ENCODE data around the gene RHO. TPM values are rescaled to one million over a fixed set of nuclear protein-coding genes. Genes with fewer than 3 reads are reported as not detected.

RHO gene
- total RNA-seq, 2 donors from 2014 or later, result not detected

DNA sequence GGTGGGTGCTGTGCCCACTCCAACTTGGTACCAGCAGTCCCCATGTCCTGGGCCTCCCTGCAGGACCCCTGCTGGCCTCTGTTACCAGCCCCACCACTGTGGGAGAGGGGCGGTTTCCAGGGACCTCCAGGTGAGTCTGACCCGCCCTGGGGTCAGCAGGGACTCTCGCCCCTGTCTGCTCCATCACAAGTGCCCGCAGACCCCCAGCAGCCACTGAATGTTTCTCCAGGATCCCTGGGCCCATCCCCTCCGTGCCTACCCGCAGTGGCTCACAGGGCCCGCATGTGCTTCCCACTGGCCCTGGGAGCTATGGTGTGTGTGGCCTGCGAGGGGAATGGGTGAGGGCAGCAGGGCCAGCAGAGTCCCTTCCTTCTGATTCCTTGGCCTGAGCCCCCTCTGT is 9.9 kb upstream of the RHO start:
- TF ChIP-seq, protein P1, sequence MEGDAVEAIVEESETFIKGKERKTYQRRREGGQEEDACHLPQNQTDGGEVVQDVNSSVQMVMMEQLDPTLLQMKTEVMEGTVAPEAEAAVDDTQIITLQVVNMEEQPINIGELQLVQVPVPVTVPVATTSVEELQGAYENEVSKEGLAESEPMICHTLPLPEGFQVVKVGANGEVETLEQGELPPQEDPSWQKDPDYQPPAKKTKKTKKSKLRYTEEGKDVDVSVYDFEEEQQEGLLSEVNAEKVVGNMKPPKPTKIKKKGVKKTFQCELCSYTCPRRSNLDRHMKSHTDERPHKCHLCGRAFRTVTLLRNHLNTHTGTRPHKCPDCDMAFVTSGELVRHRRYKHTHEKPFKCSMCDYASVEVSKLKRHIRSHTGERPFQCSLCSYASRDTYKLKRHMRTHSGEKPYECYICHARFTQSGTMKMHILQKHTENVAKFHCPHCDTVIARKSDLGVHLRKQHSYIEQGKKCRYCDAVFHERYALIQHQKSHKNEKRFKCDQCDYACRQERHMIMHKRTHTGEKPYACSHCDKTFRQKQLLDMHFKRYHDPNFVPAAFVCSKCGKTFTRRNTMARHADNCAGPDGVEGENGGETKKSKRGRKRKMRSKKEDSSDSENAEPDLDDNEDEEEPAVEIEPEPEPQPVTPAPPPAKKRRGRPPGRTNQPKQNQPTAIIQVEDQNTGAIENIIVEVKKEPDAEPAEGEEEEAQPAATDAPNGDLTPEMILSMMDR (IDR thresholded peaks at IDR 0.05), result no peak
- no peaks in the 10 kb centered on the region for H3K9me3 ChIP-seq
- no peaks in the 10 kb centered on the region for H3K4me1 ChIP-seq
- DNase-seq, result no peak
- H3K36me3 ChIP-seq, result no peaks in the 10 kb centered on the region
- intact Hi-C loops (cut with DNase I), result no loop called here
- H3K4me3 ChIP-seq, result no peak overlapping the region
- H3K9ac ChIP-seq (ENCODE audit: low read depth in 2 of 2, low read length in 2 of 2), result no peak overlapping the region
- no peak overlapping the region for H3K27ac ChIP-seq
- H3K27me3 ChIP-seq, result no peaks in the 10 kb centered on the region

DNA sequence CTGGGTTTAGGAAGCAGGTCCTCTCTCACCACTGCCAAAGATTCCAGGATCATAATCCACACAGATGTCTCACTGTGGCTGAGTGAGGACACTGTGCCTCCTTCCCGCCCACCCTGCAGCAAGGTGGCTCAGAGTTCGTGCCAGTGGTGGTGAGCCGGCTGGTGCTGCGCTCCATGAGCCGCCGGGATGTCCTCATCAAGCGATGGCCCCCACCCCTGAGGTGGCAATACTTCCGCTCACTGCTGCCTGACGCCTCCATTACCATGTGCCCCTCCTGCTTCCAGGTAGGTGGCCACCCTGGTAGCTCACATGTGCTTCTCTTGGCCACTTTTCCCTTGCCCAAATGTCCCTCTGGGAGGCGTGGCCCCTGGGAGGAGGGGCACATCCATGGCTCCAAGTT is 9.0 kb upstream of the RHO start:
- Histone ChIP-seq H3K27ac (no peak overlapping the region), H3K4me1 (no peaks in the 10 kb centered on the region), H3K4me3 (no peak overlapping the region), H3K36me3 (no peaks in the 10 kb centered on the region), H3K27me3 (no peaks in the 10 kb centered on the region), H3K9ac (ENCODE audit: low read depth in 2 of 2, low read length in 2 of 2) (no peak overlapping the region), H3K9me3 (no peaks in the 10 kb centered on the region)
- intact Hi-C loops (cut with DNase I), result no loop called here
- TF ChIP-seq, protein P1 (IDR thresholded peaks at IDR 0.05), result no peak
- no peak for DNase-seq

DNA sequence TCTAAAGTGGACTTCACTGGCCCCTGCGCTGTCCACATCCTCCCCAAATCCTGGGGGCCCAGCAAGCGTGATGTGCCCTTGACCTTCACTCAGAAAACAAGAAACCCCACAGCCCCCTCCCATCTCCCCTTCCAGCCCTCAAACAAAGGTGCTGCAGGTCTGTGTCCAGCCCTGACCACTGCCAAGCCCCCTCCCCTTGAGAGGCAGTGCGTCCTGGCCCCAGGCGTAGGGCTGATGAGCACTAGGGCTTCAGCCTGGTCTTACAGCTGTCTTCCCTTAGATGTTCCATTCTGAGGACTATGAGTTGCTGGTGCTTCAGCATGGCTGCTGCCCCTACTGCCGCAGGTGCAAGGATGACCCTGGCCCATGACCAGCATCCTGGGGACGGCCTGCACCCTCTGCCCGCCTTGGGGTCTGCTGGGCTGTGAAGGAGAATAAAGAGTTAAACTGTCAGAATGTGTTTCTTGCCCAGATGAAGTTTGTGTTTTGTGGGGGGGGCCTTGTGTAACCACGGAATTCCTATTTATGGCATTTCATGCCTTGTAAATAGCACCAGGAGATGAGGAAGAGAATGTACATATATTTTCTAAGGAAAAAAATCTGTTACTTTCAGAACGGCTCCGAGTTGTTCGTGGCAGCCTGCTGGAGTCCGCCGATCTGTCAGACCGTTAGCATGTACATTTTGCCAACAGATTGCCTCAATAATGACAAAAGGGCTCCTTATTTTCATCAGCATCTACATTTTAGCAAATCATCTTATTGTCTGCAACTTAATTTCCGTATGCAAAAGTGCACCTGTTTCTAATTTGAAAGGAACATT is 8.3 kb upstream of the RHO start:
- H3K36me3 ChIP-seq, result no peaks in the 10 kb centered on the region
- intact Hi-C loops (cut with DNase I), result no loop called here
- no peak overlapping the region for H3K9ac ChIP-seq (ENCODE audit: low read depth in 2 of 2, low read length in 2 of 2)
- no peaks in the 10 kb centered on the region for H3K27me3 ChIP-seq
- no peak overlapping the region for H3K27ac ChIP-seq
- TF ChIP-seq, protein P1 (IDR thresholded peaks at IDR 0.05), result no peak
- no peaks in the 10 kb centered on the region for H3K4me1 ChIP-seq
- H3K9me3 ChIP-seq, result no peaks in the 10 kb centered on the region
- no peak for DNase-seq
- H3K4me3 ChIP-seq, result no peak overlapping the region

DNA sequence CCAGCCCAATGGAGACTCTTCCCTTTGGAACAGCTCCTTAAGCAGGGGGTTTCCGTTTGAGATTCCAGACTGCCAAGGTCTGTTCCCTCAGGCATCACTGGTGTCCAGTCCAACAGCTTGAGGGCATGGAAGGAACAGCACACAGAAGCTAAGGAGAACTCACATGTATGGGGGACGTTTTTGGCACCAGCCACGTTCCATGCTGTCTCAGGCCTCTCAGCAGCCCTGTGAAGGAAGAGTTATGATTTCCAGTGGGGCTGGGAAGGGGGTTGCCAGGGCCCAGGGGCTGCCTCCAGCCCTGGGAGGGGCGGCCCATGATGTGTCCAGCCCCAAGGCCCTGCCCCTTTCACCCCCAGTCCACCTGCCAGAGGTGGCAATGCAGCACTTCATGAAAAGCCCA is 7.5 kb upstream of the RHO start:
- H3K36me3 ChIP-seq, result no peaks in the 10 kb centered on the region
- H3K4me1 ChIP-seq, result no peaks in the 10 kb centered on the region
- no peaks in the 10 kb centered on the region for H3K27me3 ChIP-seq
- no peak overlapping the region for H3K9ac ChIP-seq (ENCODE audit: low read depth in 2 of 2, low read length in 2 of 2)
- no peak for DNase-seq
- no peaks in the 10 kb centered on the region for H3K9me3 ChIP-seq
- intact Hi-C loops (cut with DNase I), result no loop called here
- no peak overlapping the region for H3K4me3 ChIP-seq
- no peak overlapping the region for H3K27ac ChIP-seq
- TF ChIP-seq, protein P1 (IDR thresholded peaks at IDR 0.05), result no peak

DNA sequence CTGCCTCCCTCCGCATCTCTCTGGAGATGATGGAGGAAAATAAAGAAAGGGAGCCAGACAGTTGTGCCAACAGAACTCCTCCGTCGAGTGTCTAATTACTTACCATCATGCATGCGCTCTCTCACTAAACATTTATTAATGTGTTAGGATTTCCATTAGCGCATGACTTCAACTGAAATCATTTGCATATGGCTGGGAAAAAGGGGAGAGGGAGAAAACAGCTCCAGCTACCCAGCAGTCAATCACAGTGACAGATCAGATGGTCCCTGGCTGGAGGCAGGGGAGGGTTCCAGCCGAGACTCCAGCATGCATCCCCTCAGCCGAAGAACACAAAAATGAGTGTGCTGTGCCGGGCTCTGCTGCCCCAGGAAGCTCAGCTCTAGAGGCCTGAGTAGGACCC is 6.8 kb upstream of the RHO start:
- DNase-seq, result no peak
- intact Hi-C loops (cut with DNase I), result no loop called here
- H3K4me1 ChIP-seq, result no peaks in the 10 kb centered on the region
- H3K36me3 ChIP-seq, result no peaks in the 10 kb centered on the region
- no peak overlapping the region for H3K4me3 ChIP-seq
- H3K9ac ChIP-seq (ENCODE audit: low read depth in 2 of 2, low read length in 2 of 2), result no peak overlapping the region
- H3K27ac ChIP-seq, result no peak overlapping the region
- TF ChIP-seq, protein P1 (IDR thresholded peaks at IDR 0.05), result no peak
- no peaks in the 10 kb centered on the region for H3K9me3 ChIP-seq
- no peaks in the 10 kb centered on the region for H3K27me3 ChIP-seq

Data from colonic mucosa (tissue), 4 donors.